Osteoblast (primary cell): ENCODE measurements around the gene PGAP1. TPM values are rescaled to one million over a fixed set of nuclear protein-coding genes. Genes with fewer than 3 reads are reported as not detected.
A peak's percentile ranks its signal among the peaks of the same experiment; 100 is the strongest.

Source experiments
- DNase-seq: peaks from one replicate; pipeline ENCODE4 v3.0.0; 2011; ENCODE audit warnings: low spot score, mixed read lengths; ENCODE audit not compliant: insufficient read length; ENCODE audit errors: missing footprints
- H2AFZ ChIP-seq: 2 replicates; pipeline ENCODE4 v1.6.0; 2011; ENCODE audit warnings: mild to moderate bottlenecking, low read length
- H3K27ac ChIP-seq: 2 replicates; pipeline ENCODE4 v1.5.1; 2011; ENCODE audit warnings: mild to moderate bottlenecking, low read depth, low read length, moderate library complexity
- H3K27me3 ChIP-seq: 2 replicates; pipeline ENCODE4 v1.6.0; 2012; ENCODE audit warnings: mild to moderate bottlenecking, control low read depth, inconsistent platforms, low read length, moderate library complexity; ENCODE audit not compliant: insufficient read depth
- H3K36me3 ChIP-seq: 2 replicates; pipeline ENCODE4 v1.5.1; 2011; ENCODE audit warnings: mild to moderate bottlenecking, low read length, control low read depth, moderate library complexity; ENCODE audit not compliant: insufficient read depth
- H3K4me1 ChIP-seq: 2 replicates; pipeline ENCODE4 v1.5.1; 2011; ENCODE audit warnings: mild to moderate bottlenecking, low read length, control low read depth, moderate library complexity; ENCODE audit not compliant: insufficient read depth
- H3K4me2 ChIP-seq: 2 replicates; pipeline ENCODE4 v1.6.0; 2011; ENCODE audit warnings: mild to moderate bottlenecking, low read length; ENCODE audit not compliant: insufficient read depth
- H3K4me3 ChIP-seq: fragments of 200-600 bp; sonication (generic); 3 replicates; pipeline ENCODE4 v1.5.1; 2012; ENCODE audit warnings: mild to moderate bottlenecking, low read length, inconsistent platforms; ENCODE audit not compliant: insufficient read depth
- H3K79me2 ChIP-seq: 2 replicates; pipeline ENCODE4 v1.6.0; 2012; ENCODE audit warnings: mild to moderate bottlenecking, low read length, control low read depth, inconsistent platforms; ENCODE audit not compliant: insufficient read depth
- H3K9me3 ChIP-seq: 2 replicates; pipeline ENCODE4 v1.5.1; 2011; ENCODE audit warnings: low read depth, low read length, control low read depth
- H4K20me1 ChIP-seq: 2 replicates; pipeline ENCODE4 v1.6.0; 2012; ENCODE audit warnings: mild to moderate bottlenecking, low read length, control low read depth; ENCODE audit not compliant: insufficient read depth
- CTCF ChIP-seq: IDR thresholded peaks from 2 replicates; pipeline ENCODE4 v1.5.1; 2011; ENCODE audit warnings: mild to moderate bottlenecking, low read depth, low read length, moderate library complexity; ENCODE audit errors: extremely low read depth
- total RNA-seq: library from RNA; depleted of rRNA; stranded (reverse); fragments of >200 nt; gene quantifications from 2 replicates; pipeline ENCODE4 v1.2.3, GENCODE V29; 2012

Gene PGAP1
- total RNA-seq, 1 donor, result 7.2 TPM

GRCh38 chr2:196849895-196850294 is 76.6 kb downstream of the PGAP1 start:
- peak; percentile 67 for TF ChIP-seq CTCF
- H3K79me2 ChIP-seq, result no peaks in the 10 kb centered on the region
- H2AFZ ChIP-seq, result no peak overlapping the region
- H3K36me3 ChIP-seq, result no peaks in the 10 kb centered on the region
- DNase-seq, result peak; percentile 35
- H3K27ac ChIP-seq, result no peak overlapping the region
- H4K20me1 ChIP-seq, result no peaks in the 10 kb centered on the region
- H3K4me1 ChIP-seq, result no peaks in the 10 kb centered on the region
- H3K9me3 ChIP-seq, result no peaks in the 10 kb centered on the region
- no peaks in the 10 kb centered on the region for H3K27me3 ChIP-seq
- H3K4me2 ChIP-seq, result no peak overlapping the region
- H3K4me3 ChIP-seq, result no peak overlapping the region

- H3K4me3 ChIP-seq, result no peak overlapping the region
- TF ChIP-seq CTCF, result no peak
Observed at GRCh38 chr2:196846295-196846694, 80.2 kb downstream of the PGAP1 start.

GRCh38 chr2:196845371-196845770 is 81.1 kb downstream of the PGAP1 start:
- Histone ChIP-seq H3K9me3 (no peaks in the 10 kb centered on the region), H3K27me3 (no peaks in the 10 kb centered on the region), H3K4me3 (no peak overlapping the region), H2AFZ (no peak overlapping the region), H3K79me2 (no peaks in the 10 kb centered on the region), H4K20me1 (no peaks in the 10 kb centered on the region), H3K4me1 (no peaks in the 10 kb centered on the region), H3K4me2 (no peak overlapping the region), H3K36me3 (peaks cover 5% of the 10 kb centered on the region), H3K27ac (no peak overlapping the region)
- TF ChIP-seq CTCF, result no peak
- no peak for DNase-seq

More at GRCh38 chr2:196846295-196846694, 80.2 kb downstream of the PGAP1 start:
- Histone ChIP-seq H3K36me3 (peaks cover 5% of the 10 kb centered on the region), H3K4me1 (no peaks in the 10 kb centered on the region), H3K79me2 (no peaks in the 10 kb centered on the region), H3K9me3 (no peaks in the 10 kb centered on the region), H3K27me3 (no peaks in the 10 kb centered on the region), H3K27ac (no peak overlapping the region), H2AFZ (no peak overlapping the region), H4K20me1 (no peaks in the 10 kb centered on the region), H3K4me2 (no peak overlapping the region)
- DNase-seq, result no peak

- no peak for TF ChIP-seq CTCF
- Histone ChIP-seq H3K36me3 (peaks cover 9% of the 10 kb centered on the region), H3K79me2 (no peaks in the 10 kb centered on the region), H3K4me2 (no peak overlapping the region), H3K4me1 (no peaks in the 10 kb centered on the region), H3K9me3 (no peaks in the 10 kb centered on the region), H3K4me3 (no peak overlapping the region), H4K20me1 (no peaks in the 10 kb centered on the region), H2AFZ (no peak overlapping the region), H3K27ac (no peak overlapping the region), H3K27me3 (no peaks in the 10 kb centered on the region)
- no peak for DNase-seq
Observed at GRCh38 chr2:196840171-196840570, 86.3 kb downstream of the PGAP1 start.
